Right lobe of liver (tissue), 6 donors: Measurements from ENCODE around the gene TBC1D5. TPM values are rescaled to one million over a fixed set of nuclear protein-coding genes. Genes with fewer than 3 reads are reported as not detected.

ENCODE experiments used
- ATAC-seq, 4 donors: fragments of 200-7000 bp; cut with Tn5 transposase; one replicate each; pipeline ENCODE4 v1.9.1; 2020; ENCODE audit warnings: mild to moderate bottlenecking in 4 of 4, moderate library complexity in 4 of 4
- DNase-seq, 3 donors: peaks; one replicate each; pipeline ENCODE4 v3.0.0-alpha.2; 2020
- H3K27ac ChIP-seq, 3 donors: fragments of 200-600 bp; one replicate each; pipeline ENCODE4 v1.8.0; 2022
- H3K27me3 ChIP-seq, 2 donors: fragments of 200-600 bp; one replicate each; pipeline ENCODE4 v1.8.0; 2022
- H3K36me3 ChIP-seq, 4 donors: fragments of 200-600 bp; sonication (generic) in 1 of 4; one replicate each; pipeline versions ENCODE4 v1.5.1 to v1.8.0; 2017 to 2022; ENCODE audit warnings: control low read depth in 1 of 4
- H3K4me1 ChIP-seq, 4 donors: fragments of 200-600 bp; sonication (generic) in 1 of 4; one replicate each; pipeline versions ENCODE4 v1.5.1 to v1.8.0; 2017 to 2022; ENCODE audit warnings: control low read depth in 1 of 4
- H3K4me3 ChIP-seq, 3 donors: fragments of 200-600 bp; one replicate each; pipeline ENCODE4 v1.8.0; 2022
- H3K9me3 ChIP-seq, 4 donors: fragments of 200-600 bp; sonication (generic) in 1 of 4; one replicate each; pipeline versions ENCODE4 v1.5.1 to v1.8.0; 2017 to 2022; ENCODE audit warnings: control low read depth in 1 of 4
- POLR2A ChIP-seq: fragments of 450-650 bp; IDR thresholded peaks from one replicate; pipeline ENCODE4 v1.6.1; 2017; ENCODE audit warnings: antibody characterized with exemption, mild to moderate bottlenecking
- WGBS: methylation state at CpG from one replicate; pipeline ENCODE4 v1.1.6; 2018; ENCODE audit warnings: low coverage, low lambda C conversion rate; ENCODE audit not compliant: insufficient coverage; ENCODE audit errors: missing lambda C conversion rate; 5-methylcytosine and 5-hydroxymethylcytosine counted together
- intact Hi-C, 2 donors: fragments of 100-400 bp; cut with DNase I; formaldehyde crosslinking; loops; one replicate each; pipeline versions ENCODE4 v1.11.2 to v1.14.1; 2022
- total RNA-seq, 6 experiments: library from RNA; depleted of rRNA in 2 of 6; stranded (reverse); fragments of >200 nt in 2 of 6; fragmentation: NEBNext Ultra II Directional in 3 of 6; extraction: Animal tissue kit (Norgen Biotek cat#: 25700) in 3 of 6; gene quantifications; one replicate each; pipeline versions ENCODE4 v1.1.0 to v1.2.4, GENCODE V29; 2016 to 2023
- TF ChIP-seq, protein P1 (sequence below), 4 donors: fragments of 200-600 bp in 3 of 4; fragments of 450-650 bp in 1 of 4; IDR thresholded peaks; one replicate each; pipeline versions ENCODE4 v1.5.1 to v1.8.0; 2016 to 2022; ENCODE audit warnings: antibody characterized with exemption in 4 of 4, mild to moderate bottlenecking in 2 of 4
- donor health status: DM: no; HTN: yes; CAD: no.
- donor health status: DM: no; HTN: no; CAD: no.
- donor health status: DM: no; HTN: no; CAD: no.
- donor health status: DM: no; HTN: yes; CAD: no.
- donor health status: DM: no; HTN: yes; CAD: no.

Gene TBC1D5
- total RNA-seq, 6 experiments from 2014 or later = 21.5 to 33.4 (median 27.7) TPM

GRCh38 chr3:17227472-17227871 lies 515.0 kb downstream of the TBC1D5 start:
- no peak for ATAC-seq
- Histone ChIP-seq H3K4me1 (no peaks in the 10 kb centered on the region), H3K27me3 (no peaks in the 10 kb centered on the region), H3K4me3 (no peak overlapping the region), H3K36me3 (no peaks in the 10 kb centered on the region), H3K9me3 (no peaks in the 10 kb centered on the region), H3K27ac (no peak overlapping the region)
- intact Hi-C loops = no loop called here
- TF ChIP-seq, protein P1, sequence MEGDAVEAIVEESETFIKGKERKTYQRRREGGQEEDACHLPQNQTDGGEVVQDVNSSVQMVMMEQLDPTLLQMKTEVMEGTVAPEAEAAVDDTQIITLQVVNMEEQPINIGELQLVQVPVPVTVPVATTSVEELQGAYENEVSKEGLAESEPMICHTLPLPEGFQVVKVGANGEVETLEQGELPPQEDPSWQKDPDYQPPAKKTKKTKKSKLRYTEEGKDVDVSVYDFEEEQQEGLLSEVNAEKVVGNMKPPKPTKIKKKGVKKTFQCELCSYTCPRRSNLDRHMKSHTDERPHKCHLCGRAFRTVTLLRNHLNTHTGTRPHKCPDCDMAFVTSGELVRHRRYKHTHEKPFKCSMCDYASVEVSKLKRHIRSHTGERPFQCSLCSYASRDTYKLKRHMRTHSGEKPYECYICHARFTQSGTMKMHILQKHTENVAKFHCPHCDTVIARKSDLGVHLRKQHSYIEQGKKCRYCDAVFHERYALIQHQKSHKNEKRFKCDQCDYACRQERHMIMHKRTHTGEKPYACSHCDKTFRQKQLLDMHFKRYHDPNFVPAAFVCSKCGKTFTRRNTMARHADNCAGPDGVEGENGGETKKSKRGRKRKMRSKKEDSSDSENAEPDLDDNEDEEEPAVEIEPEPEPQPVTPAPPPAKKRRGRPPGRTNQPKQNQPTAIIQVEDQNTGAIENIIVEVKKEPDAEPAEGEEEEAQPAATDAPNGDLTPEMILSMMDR (IDR thresholded peaks at IDR 0.05) = no peak
- TF ChIP-seq POLR2A = no peak
- WGBS = 73% methylated on average over 2 of the region's 2 CpGs
- DNase-seq = no peak

DNA sequence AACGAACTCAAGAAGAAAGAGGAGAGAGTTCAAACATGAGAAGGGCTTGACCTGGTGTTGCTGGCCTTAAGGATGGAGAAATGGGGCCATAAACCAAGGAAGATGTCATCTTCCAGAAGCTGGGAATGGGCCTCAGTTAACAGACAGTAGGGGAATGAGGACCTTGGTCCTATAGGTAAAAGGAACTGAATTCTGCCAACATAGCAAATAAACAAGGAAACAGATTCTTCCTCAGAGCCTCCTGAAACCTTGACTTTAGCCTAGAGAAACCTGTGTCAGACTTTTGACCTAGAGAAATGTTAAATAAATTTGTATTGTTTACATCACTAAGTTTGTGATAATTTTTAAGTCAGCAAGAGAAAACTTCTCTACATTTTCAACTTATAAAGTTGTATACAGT lies 520.9 kb downstream of the TBC1D5 start:
- 100% methylated on average over 1 of the region's 1 CpG for WGBS
- no peak for DNase-seq
- ATAC-seq = no peak
- TF ChIP-seq POLR2A = no peak
- TF ChIP-seq, protein P1 (IDR thresholded peaks at IDR 0.05) = no peak
- intact Hi-C loops = no loop called here
- H3K36me3 ChIP-seq = no peaks in the 10 kb centered on the region
- H3K27ac ChIP-seq = no peak overlapping the region
- no peaks in the 10 kb centered on the region for H3K27me3 ChIP-seq
- H3K9me3 ChIP-seq = no peaks in the 10 kb centered on the region
- no peaks in the 10 kb centered on the region for H3K4me1 ChIP-seq
- no peak overlapping the region for H3K4me3 ChIP-seq

- Histone ChIP-seq H3K4me1 (no peaks in the 10 kb centered on the region), H3K4me3 (no peak overlapping the region), H3K9me3 (no peaks in the 10 kb centered on the region), H3K27ac (no peak overlapping the region), H3K27me3 (no peaks in the 10 kb centered on the region), H3K36me3 (no peaks in the 10 kb centered on the region)
- intact Hi-C loops = no loop called here
- no peak for ATAC-seq
- WGBS = 88% methylated on average over 2 of the region's 2 CpGs
- TF ChIP-seq, protein P1 (IDR thresholded peaks at IDR 0.05) = no peak
- TF ChIP-seq POLR2A = no peak
- DNase-seq = no peak
These were observed 522.8 kb downstream of the TBC1D5 start for GRCh38 chr3:17219593-17219992.

DNA sequence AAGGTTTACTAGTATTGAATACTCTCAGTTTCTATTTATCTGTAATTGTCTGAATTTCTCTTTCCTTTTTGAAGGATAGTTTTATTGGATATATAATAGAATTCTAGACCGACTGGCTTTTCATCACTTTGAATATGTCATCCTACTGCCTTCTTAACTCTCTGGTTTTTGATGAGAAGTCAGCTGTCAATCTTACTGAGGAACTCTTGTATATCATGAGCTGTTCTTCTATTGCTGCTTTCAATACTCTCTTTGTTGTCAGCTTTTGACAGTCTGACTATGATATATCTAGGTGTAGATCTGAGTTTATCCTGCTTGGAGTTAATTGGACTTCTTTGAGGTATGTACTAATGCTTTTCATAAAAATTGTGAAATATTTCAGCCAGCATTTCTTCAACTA lies 523.8 kb downstream of the TBC1D5 start:
- no peak for TF ChIP-seq POLR2A
- TF ChIP-seq, protein P1 (IDR thresholded peaks at IDR 0.05) = no peak
- WGBS = 35% methylated on average over 1 of the region's 1 CpG
- Histone ChIP-seq H3K4me3 (no peak overlapping the region), H3K27ac (no peak overlapping the region), H3K4me1 (no peaks in the 10 kb centered on the region), H3K9me3 (no peaks in the 10 kb centered on the region), H3K36me3 (no peaks in the 10 kb centered on the region), H3K27me3 (no peaks in the 10 kb centered on the region)
- DNase-seq (no peak), ATAC-seq (no peak)
- intact Hi-C loops = no loop called here

- H3K9me3 ChIP-seq = no peaks in the 10 kb centered on the region
- no peak overlapping the region for H3K27ac ChIP-seq
- TF ChIP-seq POLR2A = no peak
- TF ChIP-seq, protein P1 (IDR thresholded peaks at IDR 0.05) = no peak
- no peak overlapping the region for H3K4me3 ChIP-seq
- H3K27me3 ChIP-seq = no peaks in the 10 kb centered on the region
- peaks cover 0 to 5% (median 0%) of the 10 kb centered on the region in 4 donors for H3K36me3 ChIP-seq
- intact Hi-C loops = no loop called here
- H3K4me1 ChIP-seq = no peaks in the 10 kb centered on the region
- ATAC-seq (no peak), DNase-seq (no peak)
These were observed 524.8 kb downstream of the TBC1D5 start for GRCh38 chr3:17217588-17217987.
